K562 (cell line): ENCODE data around the gene ZNF668. TPM values are rescaled to one million over a fixed set of nuclear protein-coding genes. Genes with fewer than 3 reads are reported as not detected.

Experiments used
- CTBP1 ChIP-seq: fragments of 450-650 bp; IDR thresholded peaks from 2 replicates; pipeline ENCODE4 v1.6.1; 2016; ENCODE audit warnings: borderline replicate concordance
- DDX20 ChIP-seq: fragments of 450-650 bp; IDR thresholded peaks from 2 replicates; pipeline ENCODE4 v1.6.1; 2016; ENCODE audit warnings: missing genetic modification characterization, low read depth, mild to moderate bottlenecking, missing compliant biosample characterization, moderate library complexity
- ERF ChIP-seq: fragments of 450-650 bp; formaldehyde crosslinking; IDR thresholded peaks from 2 replicates; pipeline ENCODE4 v1.4.0; 2020; ENCODE audit warnings: mild to moderate bottlenecking, mixed read lengths
- GATAD2B ChIP-seq: fragments of 450-650 bp; IDR thresholded peaks from 2 replicates; pipeline ENCODE4 v1.6.1; 2017; ENCODE audit warnings: mild to moderate bottlenecking, borderline replicate concordance
- HDAC1 ChIP-seq, 2 experiments: fragments of 450-650 bp; IDR thresholded peaks; 2 replicates each; pipeline ENCODE4 v1.6.1; 2016 to 2017; ENCODE audit warnings: inconsistent platforms in 1 of 2, mild to moderate bottlenecking in 1 of 2, moderate library complexity in 1 of 2
- POLR2A ChIP-seq: fragments of 450-650 bp; conservative IDR thresholded peaks from 2 replicates; pipeline ENCODE4 v1.6.1; 2016
- PYGO2 ChIP-seq: fragments of 450-650 bp; IDR thresholded peaks from 2 replicates; pipeline ENCODE4 v1.6.1; 2016; ENCODE audit warnings: mild to moderate bottlenecking, missing genetic modification characterization, moderate library complexity, missing compliant biosample characterization
- SIX5 ChIP-seq, 2 experiments: IDR thresholded peaks; 2 replicates each; pipeline ENCODE4 v1.6.1; 2011; ENCODE audit warnings: low read length in 2 of 2, borderline replicate concordance in 1 of 2, low read depth in 1 of 2, mild to moderate bottlenecking in 1 of 2, moderate library complexity in 1 of 2; ENCODE audit not compliant: insufficient read depth in 1 of 2
- ZBTB2 ChIP-seq: fragments of 450-650 bp; IDR thresholded peaks from 2 replicates; pipeline ENCODE4 v1.6.1; 2016; ENCODE audit warnings: antibody characterized with exemption
- ZNF551 ChIP-seq: fragments of 250-450 bp; sonication (Bioruptor Pico); IDR thresholded peaks from 2 replicates; pipeline ENCODE4 v1.5.0; 2021; ENCODE audit warnings: mild to moderate bottlenecking, moderate library complexity
- ZNF57 ChIP-seq: fragments of 450-650 bp; formaldehyde crosslinking; IDR thresholded peaks from 2 replicates; pipeline ENCODE4 v1.4.0; 2020; ENCODE audit warnings: mild to moderate bottlenecking, moderate library complexity
- polyA plus RNA-seq, 8 experiments: library from polyadenylated mRNA; depleted of rRNA in 4 of 8; stranded (reverse) in 5 of 8; unstranded in 3 of 8; fragments of >200 nt; fragmentation: Nextera tagmentation in 2 of 8; fragmentation: Illumina TruSeq in 1 of 8; extraction: Ambion mirVana in 2 of 8; extraction: Trizol in 1 of 8; gene quantifications; 2 replicates each; pipeline versions ENCODE4 v1.2.1 to v1.2.3, GENCODE V29; 2011 to 2014; ENCODE audit warnings: inconsistent platforms in 1 of 8, missing spikeins in 1 of 8
- total RNA-seq, 7 experiments: library from RNA; depleted of rRNA in 6 of 7; stranded (reverse); fragments of >200 nt in 6 of 7; fragmentation: Illumina TruSeq in 2 of 7; extraction: Trizol in 2 of 7; gene quantifications; 2 replicates each; pipeline versions ENCODE4 v1.2.1 to v1.2.3, GENCODE V29; 2011 to 2021; ENCODE audit warnings: low replicate concordance in 1 of 7
- TF ChIP-seq, protein P1 (sequence below): fragments of 450-650 bp; IDR thresholded peaks from one replicate; pipeline ENCODE4 v1.6.1; 2018; ENCODE audit warnings: mild to moderate bottlenecking, moderate library complexity; ENCODE audit not compliant: partially characterized antibody
- TF ChIP-seq, protein P2 (sequence below): fragments of 250-450 bp; sonication (Bioruptor Pico); IDR thresholded peaks from 2 replicates; pipeline ENCODE4 v1.5.0; 2021; ENCODE audit warnings: mild to moderate bottlenecking, moderate library complexity

ZNF668 gene
- total and polyA plus RNA-seq, 9 of the 15 experiments (the other 6 are each of a cell fraction or from before 2014, with no cell fraction given), result 0.04 to 15.3 (median 3.8) TPM; not detected in 1

- TF ChIP-seq, protein P1, sequence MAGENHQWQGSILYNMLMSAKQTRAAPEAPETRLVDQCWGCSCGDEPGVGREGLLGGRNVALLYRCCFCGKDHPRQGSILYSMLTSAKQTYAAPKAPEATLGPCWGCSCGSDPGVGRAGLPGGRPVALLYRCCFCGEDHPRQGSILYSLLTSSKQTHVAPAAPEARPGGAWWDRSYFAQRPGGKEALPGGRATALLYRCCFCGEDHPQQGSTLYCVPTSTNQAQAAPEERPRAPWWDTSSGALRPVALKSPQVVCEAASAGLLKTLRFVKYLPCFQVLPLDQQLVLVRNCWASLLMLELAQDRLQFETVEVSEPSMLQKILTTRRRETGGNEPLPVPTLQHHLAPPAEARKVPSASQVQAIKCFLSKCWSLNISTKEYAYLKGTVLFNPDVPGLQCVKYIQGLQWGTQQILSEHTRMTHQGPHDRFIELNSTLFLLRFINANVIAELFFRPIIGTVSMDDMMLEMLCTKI, result no peak
- no peak for TF ChIP-seq CTBP1
- no peak for TF ChIP-seq ZNF551 (CRISPR knock-in tag)
- TF ChIP-seq PYGO2 (tag), result no peak
- TF ChIP-seq ZBTB2, result 0 out of 2 replicates have a peak, but pooled peaks have one; percentile 16
- TF ChIP-seq GATAD2B, result no peak
- 0 out of 4 replicates have a peak, but pooled peaks of 1 of the 2 experiments have one; percentile 81 for TF ChIP-seq HDAC1 (IDR thresholded peaks at IDR 0.05)
- TF ChIP-seq ERF (CRISPR knock-in tag), result no peak
- TF ChIP-seq, protein P2, sequence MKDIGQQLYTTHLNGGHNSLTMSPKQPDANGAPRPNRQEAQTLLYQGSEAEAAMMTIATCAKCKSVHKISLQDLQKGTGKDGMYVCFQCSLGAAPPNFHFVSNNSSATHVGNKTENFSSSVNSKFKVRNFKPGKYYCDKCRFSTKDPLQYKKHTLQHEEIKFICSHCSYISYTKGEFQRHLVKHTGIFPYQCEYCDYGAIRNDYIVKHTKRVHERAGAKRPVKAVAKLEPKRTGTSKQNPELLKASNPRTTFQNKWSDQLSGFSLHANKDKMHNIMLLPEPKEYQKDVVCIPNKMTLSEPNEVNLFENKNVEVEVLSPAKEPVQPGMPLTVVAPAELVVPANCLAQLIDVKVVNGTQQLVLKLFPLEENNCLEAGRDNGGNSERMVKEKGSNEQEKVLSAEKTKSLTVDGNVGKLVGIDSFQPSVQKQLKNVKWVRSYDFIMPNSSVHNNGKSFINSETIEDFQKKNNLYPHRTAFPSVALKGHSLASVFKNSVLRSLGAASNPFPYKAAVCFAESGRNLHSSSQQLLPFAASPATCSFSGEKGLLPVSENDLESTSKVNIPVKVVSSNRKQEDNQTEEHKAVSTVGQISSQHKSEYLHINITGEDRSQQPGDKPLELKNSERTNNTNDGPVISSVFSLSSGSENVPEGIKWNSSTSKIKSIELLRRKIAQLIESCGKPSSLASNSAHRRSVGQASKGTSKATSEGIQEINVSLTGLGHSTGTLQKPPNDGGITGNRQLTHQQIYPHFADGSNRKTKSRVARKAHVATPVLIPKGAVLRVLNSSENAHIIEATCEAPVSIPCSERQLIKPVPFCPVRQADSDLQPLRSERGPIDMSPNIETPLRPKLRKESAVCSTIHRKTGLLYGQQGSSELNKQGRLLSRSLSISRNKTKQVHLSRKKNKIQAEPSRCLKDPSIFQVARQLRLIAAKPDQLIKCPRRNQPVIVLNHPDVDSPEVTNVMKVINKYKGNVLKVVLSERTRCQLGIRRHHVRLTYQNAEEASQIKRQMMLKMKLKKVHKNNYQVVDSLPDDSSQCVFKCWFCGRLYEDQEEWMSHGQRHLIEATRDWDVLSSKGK (CRISPR knock-in tag), result no peak
- no peak for TF ChIP-seq DDX20 (tag)
- no peak for TF ChIP-seq SIX5 (IDR thresholded peaks at IDR 0.05; ENCODE audit: borderline replicate concordance in 1 of 2, insufficient read depth in 1 of 2, low read depth in 1 of 2, low read length in 2 of 2)
- TF ChIP-seq POLR2A, result no peak
- TF ChIP-seq ZNF57 (CRISPR knock-in tag), result no peak
Observed at GRCh38 chr16:31072540-31073141, 1.4 kb downstream of the ZNF668 start (continued).
